PC-3 (cell line): Measurements from ENCODE around the gene KNCN.

ENCODE experiments used
- EZH2 ChIP-seq: fragments of 300-600 bp; sonication (generic); IDR thresholded peaks from one replicate; pipeline ENCODE4 v1.6.1; 2017; ENCODE audit warnings: antibody characterized with exemption, mild to moderate bottlenecking, low read length; ENCODE audit not compliant: unreplicated experiment
- EZH2phosphoT487 ChIP-seq: fragments of 300-600 bp; sonication (generic); IDR thresholded peaks from 2 replicates; pipeline ENCODE4 v1.6.1; 2018; ENCODE audit warnings: mild to moderate bottlenecking, antibody characterized with exemption, low read length, borderline replicate concordance
- TF ChIP-seq, protein P1 (sequence below): fragments of 300-600 bp; sonication (generic); conservative IDR thresholded peaks from 2 replicates; pipeline ENCODE4 v1.5.1; 2017; ENCODE audit warnings: antibody characterized with exemption, low read depth, mild to moderate bottlenecking, low read length

DNA sequence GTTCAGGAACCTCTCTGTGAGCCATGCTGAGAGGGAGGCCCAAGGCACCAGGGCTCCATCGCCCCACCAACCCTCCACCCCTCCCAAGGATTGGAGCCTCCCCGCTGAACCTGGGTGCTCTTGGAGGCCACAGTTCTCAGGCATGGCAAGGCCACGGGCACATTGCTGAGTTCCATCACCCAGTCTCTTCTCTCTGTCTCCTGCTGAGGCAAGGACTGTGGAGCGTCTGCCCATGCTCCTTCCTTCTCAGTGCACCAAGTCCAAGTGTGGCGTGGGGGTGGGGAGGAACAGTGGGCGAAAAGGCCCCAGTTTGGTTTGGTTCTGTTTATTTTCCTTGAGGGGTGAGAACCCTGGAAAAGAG, 2.8 kb upstream of the KNCN start:
- TF ChIP-seq EZH2 (no peak), EZH2phosphoT487 (no peak)
- TF ChIP-seq, protein P1, sequence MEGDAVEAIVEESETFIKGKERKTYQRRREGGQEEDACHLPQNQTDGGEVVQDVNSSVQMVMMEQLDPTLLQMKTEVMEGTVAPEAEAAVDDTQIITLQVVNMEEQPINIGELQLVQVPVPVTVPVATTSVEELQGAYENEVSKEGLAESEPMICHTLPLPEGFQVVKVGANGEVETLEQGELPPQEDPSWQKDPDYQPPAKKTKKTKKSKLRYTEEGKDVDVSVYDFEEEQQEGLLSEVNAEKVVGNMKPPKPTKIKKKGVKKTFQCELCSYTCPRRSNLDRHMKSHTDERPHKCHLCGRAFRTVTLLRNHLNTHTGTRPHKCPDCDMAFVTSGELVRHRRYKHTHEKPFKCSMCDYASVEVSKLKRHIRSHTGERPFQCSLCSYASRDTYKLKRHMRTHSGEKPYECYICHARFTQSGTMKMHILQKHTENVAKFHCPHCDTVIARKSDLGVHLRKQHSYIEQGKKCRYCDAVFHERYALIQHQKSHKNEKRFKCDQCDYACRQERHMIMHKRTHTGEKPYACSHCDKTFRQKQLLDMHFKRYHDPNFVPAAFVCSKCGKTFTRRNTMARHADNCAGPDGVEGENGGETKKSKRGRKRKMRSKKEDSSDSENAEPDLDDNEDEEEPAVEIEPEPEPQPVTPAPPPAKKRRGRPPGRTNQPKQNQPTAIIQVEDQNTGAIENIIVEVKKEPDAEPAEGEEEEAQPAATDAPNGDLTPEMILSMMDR, result no peak
